SK-N-MC (cell line): ENCODE data around the gene ZNF582.
A peak's percentile ranks its signal among the peaks of the same experiment; 100 is the strongest.

Experiments
- DNase-seq: peaks from one replicate; pipeline ENCODE4 v3.0.0-alpha.2; 2011; ENCODE audit warnings: low read depth, low spot score
- H3K27ac ChIP-seq: fragments of 200-600 bp; sonication (generic); 2 replicates; pipeline ENCODE4 v1.5.1; 2016; ENCODE audit warnings: mixed run types
- H3K36me3 ChIP-seq: fragments of 200-600 bp; sonication (generic); 2 replicates; pipeline ENCODE4 v1.6.1; 2017; ENCODE audit warnings: antibody characterized with exemption, low read length, mixed read lengths; ENCODE audit not compliant: insufficient read depth
- H3K4me3 ChIP-seq: fragments of 200-600 bp; sonication (generic); 2 replicates; pipeline ENCODE4 v1.5.1; 2016
- H3K9ac ChIP-seq: fragments of 200-600 bp; sonication (generic); 2 replicates; pipeline ENCODE4 v1.8.0; 2017; ENCODE audit warnings: mixed run types, mixed read lengths; ENCODE audit not compliant: insufficient read length
- H3K9me3 ChIP-seq: fragments of 200-600 bp; sonication (generic); 2 replicates; pipeline ENCODE4 v1.6.1; 2017; ENCODE audit warnings: low read depth, mild to moderate bottlenecking, antibody characterized with exemption, low read length, moderate library complexity, mixed read lengths
- EZH2 ChIP-seq: fragments of 200-600 bp; sonication (generic); IDR thresholded peaks from one replicate; pipeline ENCODE4 v1.6.1; 2017; ENCODE audit warnings: antibody characterized with exemption
- FOXP2 ChIP-seq: optimal IDR thresholded peaks from 2 replicates; pipeline ENCODE3; 2011; ENCODE audit warnings: mild to moderate bottlenecking, moderate library complexity; ENCODE audit not compliant: insufficient read depth; ENCODE audit errors: extremely low read length, control extremely low read depth
- POLR2AphosphoS5 ChIP-seq: IDR thresholded peaks from 2 replicates; pipeline ENCODE4 v1.6.1; 2012; ENCODE audit warnings: mild to moderate bottlenecking, low read depth, low read length, borderline replicate concordance

ZNF582 gene

GRCh38 chr19:56403261-56403660 is 9.9 kb upstream of the ZNF582 start:
- Histone ChIP-seq H3K9ac (peak overlapping the region; percentile 98), H3K27ac (no peak overlapping the region), H3K9me3 (peaks cover 25% of the 10 kb centered on the region), H3K36me3 (peaks cover 41% of the 10 kb centered on the region), H3K4me3 (peak overlapping the region; percentile 100)
- TF ChIP-seq FOXP2, result no peak
- no peak for TF ChIP-seq POLR2AphosphoS5
- TF ChIP-seq EZH2, result no peak
- DNase-seq, result no peak

DNA sequence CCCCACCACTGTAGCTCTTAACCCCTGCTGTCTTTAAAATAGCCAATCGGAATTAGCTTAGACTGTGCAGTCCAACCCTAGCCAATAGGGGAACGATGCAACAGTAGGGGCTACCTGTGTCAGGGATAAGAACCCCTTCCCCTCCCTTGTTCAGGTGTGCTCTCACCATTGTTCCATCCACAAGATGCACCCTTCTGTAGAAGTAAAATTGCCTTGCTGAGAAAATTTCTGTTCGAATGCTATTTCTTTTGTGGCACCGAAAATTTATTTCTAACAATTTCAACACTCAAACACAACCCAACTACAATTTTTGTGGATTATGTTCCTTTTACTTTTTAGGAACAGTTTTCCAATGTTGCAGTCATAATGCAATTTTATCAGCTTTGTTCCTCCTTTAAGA is 7.2 kb upstream of the ZNF582 start:
- Histone ChIP-seq H3K9me3 (peaks cover 9% of the 10 kb centered on the region; the same call in 1 of the 2 replicates), H3K27ac (no peak overlapping the region), H3K36me3 (peaks cover 22% of the 10 kb centered on the region), H3K9ac (no peak overlapping the region), H3K4me3 (no peak overlapping the region)
- no peak for TF ChIP-seq FOXP2
- TF ChIP-seq EZH2, result no peak
- TF ChIP-seq POLR2AphosphoS5, result no peak
- DNase-seq, result no peak

DNA sequence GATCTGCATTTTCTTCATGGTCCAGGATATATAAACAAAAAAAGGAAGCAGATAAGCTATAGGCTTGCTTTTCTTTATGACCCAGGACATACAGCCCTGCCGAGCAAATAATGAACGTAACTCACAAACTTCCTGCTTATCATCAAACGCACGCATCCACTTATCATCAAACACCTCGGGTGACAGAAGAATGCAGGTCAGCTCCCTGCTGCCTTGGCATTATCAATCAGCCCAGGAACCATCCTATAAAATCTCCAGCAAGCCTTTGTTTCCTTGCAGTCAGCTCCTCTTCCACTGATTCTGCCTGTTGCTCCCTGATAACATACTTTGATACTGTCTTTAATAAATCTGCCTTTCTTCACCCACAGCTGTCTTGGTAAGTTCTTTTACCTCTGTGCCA is 5.5 kb upstream of the ZNF582 start:
- Histone ChIP-seq H3K9ac (no peak overlapping the region), H3K9me3 (0 out of 2 replicates have a peak, but pooled peaks cover 7% of the 10 kb centered on the region), H3K36me3 (peaks cover 19% of the 10 kb centered on the region; the same call in 1 of the 2 replicates), H3K27ac (no peak overlapping the region), H3K4me3 (no peak overlapping the region)
- no peak for DNase-seq
- no peak for TF ChIP-seq EZH2
- no peak for TF ChIP-seq FOXP2
- TF ChIP-seq POLR2AphosphoS5, result no peak

DNA sequence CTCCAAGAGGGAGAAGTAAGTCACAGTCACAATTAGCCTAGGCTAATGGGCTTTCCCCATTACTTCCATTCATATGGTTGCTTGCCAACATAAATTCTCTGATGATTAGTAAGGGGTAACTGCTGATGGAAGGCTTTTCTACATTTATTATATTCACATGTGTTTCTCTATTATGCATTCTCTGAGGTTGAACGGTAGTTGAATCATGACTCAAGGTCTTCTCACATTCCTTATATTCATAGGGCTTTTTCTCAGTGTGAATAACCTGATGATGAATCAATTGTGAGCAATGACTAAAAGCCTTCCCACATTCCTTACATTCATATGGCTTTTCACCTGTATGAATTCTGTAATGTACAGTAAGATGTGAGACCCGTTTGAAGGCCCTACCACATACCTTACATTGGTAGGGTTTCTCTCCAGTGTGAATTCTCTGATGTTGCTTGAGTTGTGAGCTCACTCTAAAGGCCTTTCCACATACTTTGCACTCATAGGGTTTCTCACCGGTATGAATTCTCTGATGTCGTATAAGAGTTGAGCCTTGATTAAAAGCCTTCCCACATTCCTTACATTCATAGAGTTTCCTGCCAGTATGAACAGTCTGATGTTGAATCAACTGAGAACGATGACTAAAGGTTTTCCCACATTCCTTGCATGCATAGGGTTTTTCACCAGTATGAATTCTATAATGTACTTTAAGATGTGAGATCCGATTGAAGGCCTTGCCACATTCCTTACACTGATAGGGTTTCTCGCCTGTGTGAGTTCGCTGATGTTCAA is 9.3 kb downstream of the ZNF582 start:
- Histone ChIP-seq H3K4me3 (no peak overlapping the region), H3K36me3 (no peaks in the 10 kb centered on the region; the same call in 1 of the 2 replicates), H3K9me3 (no peaks in the 10 kb centered on the region), H3K27ac (no peak overlapping the region), H3K9ac (no peak overlapping the region)
- TF ChIP-seq FOXP2 (no peak), POLR2AphosphoS5 (no peak)
- no peak for DNase-seq

GRCh38 chr19:56377105-56377924 is 16.0 kb downstream of the ZNF582 start:
- Histone ChIP-seq H3K4me3 (no peak overlapping the region), H3K36me3 (peaks cover 11% of the 10 kb centered on the region; the same call in 1 of the 2 replicates), H3K9ac (no peak overlapping the region), H3K9me3 (peaks cover 10% of the 10 kb centered on the region; the same call in 1 of the 2 replicates), H3K27ac (no peak overlapping the region)
- TF ChIP-seq POLR2AphosphoS5, result no peak
- no peak for TF ChIP-seq FOXP2
- no peak for TF ChIP-seq EZH2
- no peak for DNase-seq

- Histone ChIP-seq H3K4me3 (no peak overlapping the region), H3K9ac (no peak overlapping the region), H3K36me3 (peaks cover 14% of the 10 kb centered on the region; the same call in 1 of the 2 replicates), H3K27ac (no peak overlapping the region), H3K9me3 (peaks cover 10% of the 10 kb centered on the region; the same call in 1 of the 2 replicates)
- no peak for DNase-seq
- TF ChIP-seq FOXP2 (no peak), EZH2 (no peak), POLR2AphosphoS5 (no peak)
Observed at GRCh38 chr19:56372281-56372680, 21.1 kb downstream of the ZNF582 start.

DNA sequence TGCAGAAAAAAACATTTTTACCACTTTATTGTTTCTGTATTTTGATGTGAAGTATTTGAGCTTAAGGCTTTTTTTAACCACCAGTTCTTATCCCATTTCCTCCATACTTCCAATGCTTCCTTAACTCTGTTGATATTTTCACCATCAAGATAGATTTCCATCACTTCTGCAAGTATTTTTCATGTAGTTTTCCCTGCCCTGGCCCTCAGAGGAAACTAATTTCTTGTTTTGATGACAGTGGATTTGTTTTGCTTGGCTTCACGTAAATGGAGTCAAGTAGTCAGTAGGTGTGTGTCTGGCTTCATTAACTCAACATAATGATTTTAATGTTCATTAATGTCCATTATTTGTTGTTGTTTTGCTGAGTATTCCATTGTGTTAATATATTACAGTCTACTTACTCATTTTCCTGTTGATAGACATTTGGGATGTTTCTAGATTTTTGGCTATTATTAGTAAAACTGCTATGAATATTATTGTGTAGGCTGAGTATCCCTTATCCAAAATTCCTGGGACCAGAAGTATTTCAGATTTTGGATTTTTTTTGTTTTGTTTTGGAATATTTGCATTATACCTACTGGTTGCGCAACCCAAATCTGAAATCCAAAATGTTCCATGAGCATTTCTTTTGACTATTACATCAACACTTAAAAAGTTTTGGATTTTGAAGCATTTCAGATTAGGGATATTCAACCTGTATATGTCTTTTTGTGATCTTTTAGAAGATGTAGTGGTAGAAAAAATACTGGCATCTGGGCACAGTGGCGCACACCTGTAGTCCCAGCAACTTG is 23.3 kb downstream of the ZNF582 start:
- no peak for TF ChIP-seq EZH2
- TF ChIP-seq FOXP2, result no peak
- TF ChIP-seq POLR2AphosphoS5, result no peak
- no peak for DNase-seq
- Histone ChIP-seq H3K4me3 (no peak overlapping the region), H3K9ac (no peak overlapping the region), H3K27ac (no peak overlapping the region), H3K36me3 (peaks cover 9% of the 10 kb centered on the region; the same call in 1 of the 2 replicates), H3K9me3 (0 out of 2 replicates have a peak, but pooled peaks cover 4% of the 10 kb centered on the region)
